ENCODE results near the gene PMP22. TPM values are rescaled to one million over a fixed set of nuclear protein-coding genes. Genes with fewer than 3 reads are reported as not detected.

Gene PMP22
- total RNA-seq, 1 donor from 2014 or later: 9.4 TPM

GRCh38 chr17:15278380-15278779 is 13.3 kb upstream of the PMP22 start:
- DNase-seq (ENCODE audit: low spot score in 2 of 2): no peak
- FAIRE-seq: no peak

GRCh38 chr17:15274017-15274416 is 8.9 kb upstream of the PMP22 start:
- FAIRE-seq: no peak

GRCh38 chr17:15273141-15273793 is 8.1 kb upstream of the PMP22 start:
- no peak for FAIRE-seq
- DNase-seq (ENCODE audit: low spot score in 2 of 2): no peak

More at GRCh38 chr17:15274017-15274416, 8.9 kb upstream of the PMP22 start:
- no peak for DNase-seq (ENCODE audit: low spot score in 2 of 2)

GRCh38 chr17:15271741-15272140 is 6.6 kb upstream of the PMP22 start:
- no peak for DNase-seq (ENCODE audit: low spot score in 2 of 2)
- FAIRE-seq: no peak

DNA sequence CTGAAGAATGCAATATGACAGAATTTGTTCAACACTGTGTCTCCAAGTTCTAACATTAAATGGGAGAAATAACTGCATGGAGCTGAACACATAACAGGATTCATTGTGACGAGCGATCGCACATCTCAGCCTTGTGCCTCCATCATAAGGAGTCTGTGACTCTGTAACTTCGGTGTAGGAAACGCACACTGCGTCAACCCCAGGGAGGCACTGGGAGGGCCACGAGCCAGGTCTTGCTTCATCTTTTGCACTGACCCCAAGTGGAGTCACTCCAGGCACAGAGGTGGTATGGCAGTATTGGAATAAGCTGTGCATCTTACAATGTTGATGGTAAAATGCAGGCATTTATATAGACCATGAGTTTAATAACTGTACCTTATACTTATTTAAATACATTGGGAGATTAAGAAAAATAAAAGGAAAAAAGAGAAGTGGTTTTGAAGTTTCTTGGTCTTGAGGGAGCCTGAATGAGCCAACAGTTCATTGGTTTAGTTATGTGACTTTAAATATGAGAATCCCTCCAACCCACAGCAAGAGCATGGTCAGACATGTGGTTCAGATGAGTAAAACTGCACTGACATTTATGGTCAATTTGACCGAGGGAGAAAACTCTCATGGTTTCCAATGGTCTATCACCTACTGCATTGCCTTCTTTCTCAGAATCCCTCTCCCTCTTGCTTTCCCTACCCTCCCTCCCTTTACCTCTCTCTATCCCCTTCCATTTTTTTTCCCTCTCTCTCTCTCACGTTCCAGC is 5.7 kb upstream of the PMP22 start:
- no peak for DNase-seq (ENCODE audit: low spot score in 2 of 2)
- FAIRE-seq: no peak

DNA sequence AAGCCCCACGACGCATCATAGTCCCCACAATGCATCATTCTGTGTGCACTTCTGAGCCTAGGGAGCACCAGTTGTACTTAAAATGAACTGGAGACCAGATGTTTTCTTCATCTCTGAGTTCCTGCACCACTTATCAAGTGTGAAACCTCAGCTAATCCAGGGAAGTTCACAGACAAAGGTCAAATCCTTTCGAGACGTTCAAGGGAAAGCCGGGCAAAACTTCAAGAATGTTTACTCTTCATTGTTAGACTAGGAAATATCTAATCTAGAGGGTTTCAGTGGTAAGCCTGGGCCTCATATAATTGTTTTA is 4.6 kb upstream of the PMP22 start:
- DNase-seq (ENCODE audit: low spot score in 2 of 2): no peak
- no peak for FAIRE-seq

- no peak for FAIRE-seq
- no peak for DNase-seq (ENCODE audit: low spot score in 2 of 2)
These were observed 4.1 kb upstream of the PMP22 start for GRCh38 chr17:15269087-15269779.

GRCh38 chr17:15268461-15268860 is 3.3 kb upstream of the PMP22 start:
- FAIRE-seq: no peak

DNA sequence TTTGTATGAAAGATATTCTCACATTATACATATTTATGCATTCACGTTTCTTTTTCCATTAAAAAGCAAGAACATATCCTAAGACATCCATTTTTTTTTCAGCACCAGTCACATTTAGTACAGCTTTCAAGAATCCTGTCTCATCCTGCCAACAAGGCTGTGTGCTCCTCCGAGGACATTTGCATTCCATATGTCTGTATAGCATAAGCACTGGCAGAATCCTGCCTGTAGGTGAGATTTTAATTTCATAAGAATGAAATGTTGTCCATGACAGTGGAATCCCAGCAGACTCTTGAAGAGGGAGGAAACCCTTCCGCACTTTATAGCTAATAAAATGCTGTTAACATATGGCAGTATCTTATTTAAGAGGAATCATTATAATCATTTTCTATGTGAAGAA is 2.9 kb upstream of the PMP22 start:
- FAIRE-seq: no peak

More at GRCh38 chr17:15268461-15268860, 3.3 kb upstream of the PMP22 start:
- no peak for DNase-seq (ENCODE audit: low spot score in 2 of 2)

DNA sequence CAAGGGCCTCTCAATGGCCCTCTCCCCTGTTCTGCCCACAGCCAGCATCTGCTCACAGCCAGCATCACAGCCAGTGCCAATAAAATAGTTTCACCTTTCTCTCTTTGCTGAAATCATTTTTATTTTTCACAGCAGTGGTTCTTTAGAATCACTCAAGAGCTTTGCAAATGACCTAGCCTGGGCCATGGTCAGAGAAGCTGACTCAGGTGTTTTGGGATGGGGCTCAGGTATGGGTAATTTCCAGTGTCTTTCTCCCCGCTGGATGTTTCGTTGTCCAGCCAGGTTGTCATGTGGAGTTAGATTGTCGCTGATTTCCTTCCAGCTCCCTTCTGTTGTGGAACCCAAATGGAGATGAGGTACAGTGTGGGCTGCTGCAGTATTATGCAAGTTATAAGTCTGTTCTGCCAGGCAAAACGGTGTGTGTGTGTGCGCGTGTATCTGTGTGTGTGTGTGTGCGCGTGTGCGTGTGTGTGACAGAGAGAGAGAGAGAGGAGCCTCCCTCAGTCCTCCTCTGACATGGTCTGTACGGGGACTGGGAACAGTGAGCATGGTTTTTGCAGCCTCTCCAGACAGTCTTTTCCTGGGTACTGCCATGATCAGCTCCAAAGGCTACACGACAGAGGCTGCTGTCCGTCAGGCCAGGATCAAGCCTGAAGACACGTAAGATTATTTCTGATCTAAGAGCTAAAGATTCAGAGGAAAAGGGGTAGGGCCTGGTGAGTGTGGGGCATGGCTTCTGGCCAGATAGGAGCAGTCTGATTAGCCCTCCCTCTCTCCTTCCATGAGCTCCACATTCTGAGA is 1.4 kb upstream of the PMP22 start:
- FAIRE-seq (no peak), DNase-seq (ENCODE audit: low spot score in 2 of 2) (no peak)

More for the DNA sequence above, 2.9 kb upstream of the PMP22 start:
- no peak for DNase-seq (ENCODE audit: low spot score in 2 of 2)

- DNase-seq (ENCODE audit: low spot score in 2 of 2) (no peak), FAIRE-seq (no peak)
These were observed 584 bp downstream of the PMP22 start for GRCh38 chr17:15264542-15264941.

DNA sequence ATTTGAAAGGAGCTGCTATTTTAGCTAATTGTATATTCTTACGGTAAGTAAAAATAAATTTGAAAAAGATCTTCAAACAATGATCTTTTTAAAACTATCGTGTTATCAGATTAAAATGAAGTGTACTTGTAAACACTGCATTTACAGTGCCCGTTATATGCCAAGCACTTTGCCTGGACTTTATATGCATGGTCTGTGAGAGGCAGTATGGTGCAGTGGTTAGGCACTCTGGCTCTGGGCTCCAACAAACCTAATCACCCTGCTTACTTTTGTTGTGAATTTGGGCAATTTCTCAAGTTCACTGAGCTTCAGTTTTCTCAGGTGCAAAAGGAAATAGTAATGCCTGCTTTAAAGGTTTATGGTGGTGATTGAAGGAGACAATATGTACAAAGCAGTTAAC is 1.4 kb downstream of the PMP22 start:
- no peak for FAIRE-seq

GRCh38 chr17:15263206-15263579 is 1.9 kb downstream of the PMP22 start:
- no peak for FAIRE-seq

More for the DNA sequence above, 1.4 kb downstream of the PMP22 start:
- DNase-seq (ENCODE audit: low spot score in 2 of 2): no peak

DNA sequence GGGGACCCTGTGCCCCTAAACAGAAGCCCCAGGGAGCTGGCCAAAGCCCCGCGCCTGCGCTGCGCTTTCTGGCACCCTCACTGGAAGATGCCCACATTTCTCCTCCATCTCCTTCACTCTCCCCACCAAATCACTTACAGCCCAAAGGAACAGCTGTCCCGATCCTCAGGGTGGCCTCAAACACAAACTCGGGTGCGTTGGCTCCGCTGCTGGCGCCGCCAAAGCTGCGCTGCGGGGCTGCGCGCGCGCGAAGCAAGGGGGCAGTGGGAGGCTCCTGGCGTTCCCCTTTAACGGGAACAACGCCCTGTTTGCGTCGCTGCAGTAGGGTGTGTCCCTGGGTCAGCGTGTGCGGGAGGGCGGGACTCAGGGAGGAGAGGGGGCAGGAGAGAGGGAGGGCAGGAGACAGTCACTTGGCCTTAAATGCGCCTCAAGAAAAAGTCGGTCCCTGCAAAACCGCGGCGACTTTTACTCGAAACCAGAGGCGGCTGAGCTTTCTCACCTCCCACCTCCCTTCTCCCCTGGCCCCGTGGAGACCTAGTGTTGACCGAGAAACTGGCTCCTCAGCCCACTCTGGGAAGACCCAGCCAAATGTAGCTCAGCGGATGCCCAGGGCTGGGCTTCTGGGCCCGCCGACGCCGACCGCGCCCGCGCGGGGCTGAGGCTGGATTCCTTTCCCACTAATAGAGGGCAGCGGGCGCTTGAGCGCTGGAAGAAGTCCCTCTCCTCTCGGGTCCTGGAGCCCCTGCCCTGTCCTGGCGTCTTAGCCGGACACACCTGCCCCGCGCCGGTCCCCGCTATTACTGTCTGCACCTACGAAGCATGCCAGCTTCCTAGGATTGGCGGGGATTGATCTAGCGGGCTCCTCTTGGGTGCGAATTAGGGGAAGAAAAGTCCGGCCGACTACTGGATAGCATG is 2.6 kb downstream of the PMP22 start:
- FAIRE-seq (no peak), DNase-seq (ENCODE audit: low spot score in 2 of 2) (peak; percentile 84 to 88)

More at GRCh38 chr17:15263206-15263579, 1.9 kb downstream of the PMP22 start:
- peak; percentile 55 to 67 for DNase-seq (ENCODE audit: low spot score in 2 of 2)

GRCh38 chr17:15261802-15262290 is 3.3 kb downstream of the PMP22 start:
- peak in 1 of 2 donors; percentile 50 for DNase-seq (ENCODE audit: low spot score in 2 of 2)
- no peak for FAIRE-seq

DNA sequence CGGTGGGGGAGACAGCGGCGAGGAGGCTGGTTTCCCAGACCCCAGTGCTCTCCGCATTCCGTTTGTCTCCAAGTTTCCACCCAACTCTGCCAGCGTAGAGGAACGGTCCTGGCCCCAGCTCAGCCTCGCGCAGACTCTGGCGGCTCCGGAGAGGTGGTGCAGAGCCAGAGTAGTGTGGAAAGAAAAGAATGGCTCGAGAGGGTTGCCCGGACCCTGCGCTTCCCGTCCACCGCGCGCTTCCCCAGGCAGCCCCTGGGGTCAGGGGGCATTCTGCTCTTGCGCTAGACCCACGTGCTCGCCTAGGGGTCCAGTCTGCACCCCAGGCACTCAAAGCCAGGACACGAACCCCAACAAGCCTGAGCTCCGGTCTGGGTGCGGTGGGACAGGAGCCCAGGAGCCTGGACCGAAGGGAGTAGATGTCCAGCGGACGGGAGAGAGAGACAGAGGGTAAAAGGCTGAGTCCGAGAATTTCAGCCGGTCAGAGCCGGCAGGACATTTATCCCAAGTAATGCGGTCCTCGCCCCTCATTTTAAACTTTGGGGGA is 3.8 kb downstream of the PMP22 start:
- DNase-seq (ENCODE audit: low spot score in 2 of 2) (peak; percentile 40 to 69), FAIRE-seq (no peak)

- FAIRE-seq (no peak), DNase-seq (ENCODE audit: low spot score in 2 of 2) (peak; percentile 88 to 89)
These were observed 4.5 kb downstream of the PMP22 start for GRCh38 chr17:15260376-15261257.

Data from frontal cortex (tissue), 4 donors.